H1 (cell line): Measurements from ENCODE around the gene CHN2. TPM values are rescaled to one million over a fixed set of nuclear protein-coding genes. Genes with fewer than 3 reads are reported as not detected.

Source experiments
- CTCF ChIA-PET: fragments of 300-600 bp; sonication (Branson Sonifier 250); formaldehyde crosslinking; loops from one replicate; lab custom pipeline; 2021; ENCODE audit not compliant: partially characterized antibody; lab: Charles Lee
- POLR2A ChIA-PET: fragments of 300-600 bp; sonication (Branson Sonifier 250); formaldehyde crosslinking; loops from one replicate; lab custom pipeline; 2021; ENCODE audit warnings: inconsistent platforms; ENCODE audit not compliant: partially characterized antibody; lab: Charles Lee
- DNase-seq, 2 experiments: peaks; one replicate each; pipeline versions ENCODE4 v3.0.0 to v3.0.0-alpha.2; 2010 to 2022; ENCODE audit warnings: low spot score in 2 of 2, low read depth in 1 of 2, mixed read lengths in 1 of 2
- FAIRE-seq: peaks from 2 replicates; lab custom pipeline; 2011; peaks lifted over from hg19 to GRCh38; lab: Jason Lieb, UNC
- H2AFZ ChIP-seq: 2 replicates; pipeline ENCODE4 v1.8.1; 2012; ENCODE audit warnings: low read length, inconsistent platforms
- H2AK5ac ChIP-seq: 2 replicates; pipeline ENCODE4 v1.6.1; 2013; ENCODE audit warnings: low read depth, low read length
- H2BK120ac ChIP-seq: replicated peaks from 2 replicates; pipeline ENCODE3; 2013; ENCODE audit warnings: low read depth, low read length, inconsistent platforms
- H2BK12ac ChIP-seq: 2 replicates; pipeline ENCODE4 v1.6.1; 2013; ENCODE audit warnings: low read depth, low read length
- H2BK15ac ChIP-seq: 2 replicates; pipeline ENCODE4 v1.6.1; 2013; ENCODE audit warnings: low read length
- H2BK20ac ChIP-seq: 2 replicates; pipeline ENCODE4 v1.6.1; 2013; ENCODE audit warnings: low read length
- H2BK5ac ChIP-seq: 2 replicates; pipeline ENCODE4 v1.6.1; 2013; ENCODE audit warnings: low read depth, low read length
- H3K14ac ChIP-seq: 2 replicates; pipeline ENCODE4 v1.6.1; 2013; ENCODE audit warnings: inconsistent platforms; ENCODE audit not compliant: insufficient read length
- H3K18ac ChIP-seq: 2 replicates; pipeline ENCODE4 v1.6.1; 2013; ENCODE audit warnings: low read length; ENCODE audit errors: extremely low read depth
- H3K23ac ChIP-seq: 2 replicates; pipeline ENCODE4 v1.6.1; 2013; ENCODE audit warnings: inconsistent platforms; ENCODE audit not compliant: insufficient read length
- H3K23me2 ChIP-seq: 2 replicates; pipeline ENCODE4 v1.6.1; 2013; ENCODE audit warnings: low read depth, low read length
- H3K27ac ChIP-seq: 2 replicates; pipeline ENCODE4 v1.6.1; 2011; ENCODE audit warnings: low read depth, low read length, inconsistent platforms
- H3K27me3 ChIP-seq, 4 experiments: replicated peaks in 1 of 4; 1 replicate in 1 of 4; 2 replicates in 3 of 4; pipeline versions ENCODE4 v1.6.1 to v1.8.1; 2011 to 2013; ENCODE audit warnings: low read length in 3 of 4, mild to moderate bottlenecking in 3 of 4, inconsistent platforms in 2 of 4, mixed read lengths in 2 of 4, moderate library complexity in 1 of 4; ENCODE audit not compliant: control insufficient read depth in 3 of 4, insufficient read depth in 3 of 4; ENCODE audit errors: extremely low read depth in 1 of 4
- H3K36me3 ChIP-seq, 4 experiments: 2 replicates each; pipeline versions ENCODE4 v1.6.1 to v1.8.1; 2011 to 2013; ENCODE audit warnings: mild to moderate bottlenecking in 4 of 4, low read length in 3 of 4, moderate library complexity in 2 of 4, control low read depth in 1 of 4, inconsistent platforms in 1 of 4; ENCODE audit not compliant: insufficient read depth in 4 of 4, control insufficient read depth in 2 of 4
- H3K4ac ChIP-seq: replicated peaks from 2 replicates; pipeline ENCODE3; 2013; ENCODE audit warnings: low read length, low read depth, mixed read lengths, inconsistent platforms; ENCODE audit not compliant: insufficient read length
- H3K4me1 ChIP-seq, 4 experiments: replicated peaks in 1 of 4; 1 replicate in 1 of 4; 2 replicates in 3 of 4; pipeline versions ENCODE4 v1.6.1 to v1.8.1; 2011 to 2013; ENCODE audit warnings: low read length in 3 of 4, inconsistent platforms in 2 of 4, mixed read lengths in 1 of 4; ENCODE audit not compliant: insufficient read depth in 4 of 4, control insufficient read depth in 3 of 4
- H3K4me2 ChIP-seq, 2 experiments: 2 replicates each; pipeline versions ENCODE4 v1.6.1 to v1.8.1; 2011 to 2013; ENCODE audit warnings: low read depth in 2 of 2, low read length in 2 of 2, control low read depth in 1 of 2, inconsistent platforms in 1 of 2, mild to moderate bottlenecking in 1 of 2; ENCODE audit not compliant: insufficient read depth in 1 of 2
- H3K4me3 ChIP-seq, 4 experiments: fragments of 200-600, 300-600 bp in 1 of 4; sonication (generic), shearing (Covaris generic), sonication (Bioruptor Twin) in 1 of 4; 2 replicates each; pipeline versions ENCODE4 v1.5.1 to v1.8.1; 2011 to 2016; ENCODE audit warnings: low read length in 4 of 4, low read depth in 3 of 4, control low read depth in 2 of 4, inconsistent platforms in 2 of 4, mild to moderate bottlenecking in 2 of 4, mixed read lengths in 1 of 4, moderate library complexity in 1 of 4; ENCODE audit not compliant: insufficient read depth in 2 of 4; ENCODE audit errors: extremely low read depth in 1 of 4
- H3K56ac ChIP-seq: replicated peaks from 2 replicates; pipeline ENCODE3; 2013; ENCODE audit warnings: low read depth, mild to moderate bottlenecking, mixed read lengths, low read length, inconsistent platforms; ENCODE audit not compliant: insufficient read length
- H3K79me1 ChIP-seq: 2 replicates; pipeline ENCODE4 v1.6.1; 2013; ENCODE audit warnings: low read depth, low read length, control low read depth
- H3K79me2 ChIP-seq, 2 experiments: 2 replicates each; pipeline versions ENCODE4 v1.6.1 to v1.8.1; 2012 to 2013; ENCODE audit warnings: low read length in 2 of 2, mild to moderate bottlenecking in 2 of 2, inconsistent platforms in 1 of 2; ENCODE audit not compliant: insufficient read depth in 2 of 2, control insufficient read depth in 1 of 2
- H3K9ac ChIP-seq, 4 experiments: replicated peaks in 1 of 4; 1 replicate in 1 of 4; 2 replicates in 3 of 4; pipeline versions ENCODE4 v1.6.1 to v1.8.1; 2011 to 2013; ENCODE audit warnings: low read depth in 3 of 4, low read length in 3 of 4, control low read depth in 2 of 4, mild to moderate bottlenecking in 2 of 4, moderate library complexity in 2 of 4, inconsistent platforms in 1 of 4; ENCODE audit errors: extremely low read depth in 1 of 4
- H3K9me3 ChIP-seq, 2 experiments: 2 replicates each; pipeline versions ENCODE4 v1.6.1 to v1.8.1; 2012 to 2013; ENCODE audit warnings: mild to moderate bottlenecking in 2 of 2, moderate library complexity in 2 of 2, control low read depth in 1 of 2, inconsistent platforms in 1 of 2, low read depth in 1 of 2, low read length in 1 of 2, mixed read lengths in 1 of 2; ENCODE audit not compliant: insufficient read depth in 2 of 2
- H4K20me1 ChIP-seq, 2 experiments: replicated peaks in 1 of 2; 2 replicates each; pipeline versions ENCODE3 to v1.8.1; 2011 to 2013; ENCODE audit warnings: inconsistent platforms in 2 of 2, low read length in 2 of 2, mild to moderate bottlenecking in 1 of 2; ENCODE audit not compliant: insufficient read depth in 2 of 2, control insufficient read depth in 1 of 2
- H4K5ac ChIP-seq: 2 replicates; pipeline ENCODE4 v1.6.1; 2013; ENCODE audit warnings: low read length, low read depth, mixed read lengths, inconsistent platforms; ENCODE audit not compliant: insufficient read length
- H4K8ac ChIP-seq: 2 replicates; pipeline ENCODE4 v1.8.0; 2013; ENCODE audit warnings: mild to moderate bottlenecking, moderate library complexity, low read length, inconsistent platforms; ENCODE audit not compliant: insufficient read depth; ENCODE audit errors: extremely low read depth
- H4K91ac ChIP-seq: replicated peaks from 2 replicates; pipeline ENCODE3; 2013; ENCODE audit warnings: low read length, mixed read lengths, inconsistent platforms; ENCODE audit not compliant: insufficient read length
- BRCA1 ChIP-seq: IDR thresholded peaks from 2 replicates; pipeline ENCODE4 v1.6.1; 2012; ENCODE audit warnings: low read depth, low read length, improper control_type of control experiment
- CHD2 ChIP-seq: IDR thresholded peaks from 2 replicates; pipeline ENCODE4 v1.6.1; 2012; ENCODE audit warnings: low read length, improper control_type of control experiment
- EGR1 ChIP-seq: IDR thresholded peaks from 2 replicates; pipeline ENCODE4 v1.6.1; 2011; ENCODE audit warnings: low read depth, low read length, borderline replicate concordance
- WGBS, 2 experiments: shearing (Covaris generic) in 1 of 2; methylation state at CpG; one replicate each; pipeline versions ENCODE4 v1.1.6 to v1.1.7; 2013 to 2015; ENCODE audit warnings: low lambda C conversion rate in 2 of 2, mixed read lengths in 2 of 2, inconsistent platforms in 1 of 2, low coverage in 1 of 2, missing lambda C conversion rate in 1 of 2; ENCODE audit not compliant: insufficient replicate concordance in 2 of 2, insufficient coverage in 1 of 2, insufficient read length in 1 of 2; ENCODE audit errors: extremely low coverage in 1 of 2, missing lambda C conversion rate in 1 of 2; 5-methylcytosine and 5-hydroxymethylcytosine counted together
- polyA plus RNA-seq, 7 experiments: library from polyadenylated mRNA; depleted of rRNA in 3 of 7; stranded (reverse) in 5 of 7; unstranded in 2 of 7; fragments of >200 nt in 5 of 7; fragments of 200-250 nt in 2 of 7; gene quantifications; 1 replicate in 5 of 7; 2 replicates in 1 of 7; 4 replicates in 1 of 7; pipeline versions ENCODE4 v1.2.1 to v1.2.3, GENCODE V29; 2011 to 2013; ENCODE audit warnings: missing spikeins in 2 of 7, mixed read lengths in 2 of 7
- total RNA-seq: library from RNA; stranded (reverse); fragmentation: NEBNext Ultra II Directional; extraction: Animal tissue kit (Norgen Biotek cat#: 25700); gene quantifications from 2 replicates; pipeline ENCODE4 v1.2.1, GENCODE V29; 2021

The CHN2 gene
- total and polyA plus RNA-seq, 2 of the 8 experiments (the other 6 are each of a cell fraction or from before 2014, with no cell fraction given), result 2.9 to 4.8 TPM

DNA sequence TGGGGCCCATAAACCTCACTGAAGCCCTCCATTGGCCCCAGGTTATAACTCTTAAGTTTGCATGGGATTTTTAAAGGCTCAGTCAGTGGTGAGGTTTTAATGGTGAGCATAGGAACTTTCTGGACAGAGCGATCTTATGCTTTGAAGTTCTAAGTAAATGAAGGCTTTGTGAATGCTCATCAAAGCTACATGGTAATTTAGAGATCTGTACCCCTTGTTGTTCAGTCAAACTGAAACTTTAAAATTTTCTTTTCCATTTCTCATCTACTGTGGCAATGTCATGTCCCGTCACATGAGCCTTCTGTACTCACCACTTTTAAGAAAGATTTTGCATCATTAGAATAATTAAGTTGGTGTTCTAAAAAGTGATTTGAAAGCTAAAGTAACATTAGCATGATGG, 39.9 kb downstream of the CHN2 start:
- no peaks in the 10 kb centered on the region for H3K79me2 ChIP-seq
- POLR2A ChIA-PET, result no interaction called here
- DNase-seq, result no peak

More for the DNA sequence above, 39.9 kb downstream of the CHN2 start:
- Histone ChIP-seq H3K4me2 (no peak overlapping the region), H3K27ac (no peak overlapping the region), H4K91ac (no peak overlapping the region), H2BK12ac (no peak overlapping the region), H3K14ac (no peak overlapping the region), H3K27me3 (no peaks in the 10 kb centered on the region), H3K18ac (no peak overlapping the region), H2AK5ac (no peak overlapping the region), H3K79me1 (no peaks in the 10 kb centered on the region), H3K4me1 (no peaks in the 10 kb centered on the region; a peak in 1 of 7 replicates), H2AFZ (no peak overlapping the region), H2BK20ac (no peak overlapping the region), H4K8ac (no peak overlapping the region), H2BK120ac (no peak overlapping the region), H3K4me3 (no peak overlapping the region), H3K56ac (no peak overlapping the region), H3K9me3 (no peaks in the 10 kb centered on the region), H2BK15ac (no peak overlapping the region), H4K20me1 (no peaks in the 10 kb centered on the region), H3K23me2 (no peaks in the 10 kb centered on the region), H4K5ac (no peak overlapping the region), H3K23ac (no peak overlapping the region), H2BK5ac (no peak overlapping the region), H3K36me3 (no peaks in the 10 kb centered on the region), H3K4ac (no peak overlapping the region), H3K9ac (no peak overlapping the region)
- 87% methylated on average over 2 of the region's 2 CpGs; no CpG with 5 or more reads in 1 of the 2 experiments for WGBS, 2 experiments
- CTCF ChIA-PET, result interaction anchor here (0.6 to 0.9 kb wide), 3 partner anchors 128 to 252 kb away, joined by 3 read pairs; no protein-coding TSS in a partner anchor
- TF ChIP-seq CHD2, result no peak
- TF ChIP-seq EGR1, result no peak
- TF ChIP-seq BRCA1, result no peak
- FAIRE-seq, result no peak
